ENCODE measurements around the gene FAM131C. TPM values are rescaled to one million over a fixed set of nuclear protein-coding genes. Genes with fewer than 3 reads are reported as not detected.

FAM131C gene
- total RNA-seq, 2 experiments from 2014 or later, result 0.09 to 0.23 TPM

DNA sequence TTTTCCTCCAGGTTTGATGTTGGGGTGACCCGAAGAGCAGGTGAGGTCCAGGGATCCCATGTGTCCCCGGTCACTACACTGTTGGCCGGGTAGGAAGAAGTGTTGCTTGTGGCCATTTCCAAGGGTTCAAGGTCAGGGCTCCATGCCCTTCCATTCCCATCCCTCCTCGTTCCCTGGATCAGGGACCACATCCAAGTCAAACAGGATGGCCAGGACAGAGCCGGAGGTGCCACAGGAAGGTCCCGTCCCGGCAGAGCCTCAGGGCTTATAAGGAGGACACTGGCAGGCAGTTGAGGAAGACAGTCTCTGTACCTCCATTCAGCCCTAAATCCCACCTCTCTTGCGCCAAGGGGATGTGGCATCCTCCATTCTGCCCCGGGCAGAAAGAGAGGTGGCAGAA is 22.0 kb upstream of the FAM131C start:
- ChIA-PET CTCF (no interaction called here), POLR2A (no interaction called here)
- no peaks in the 10 kb centered on the region for H3K36me3 Mint-ChIP-seq (ENCODE audit: low read depth)

DNA sequence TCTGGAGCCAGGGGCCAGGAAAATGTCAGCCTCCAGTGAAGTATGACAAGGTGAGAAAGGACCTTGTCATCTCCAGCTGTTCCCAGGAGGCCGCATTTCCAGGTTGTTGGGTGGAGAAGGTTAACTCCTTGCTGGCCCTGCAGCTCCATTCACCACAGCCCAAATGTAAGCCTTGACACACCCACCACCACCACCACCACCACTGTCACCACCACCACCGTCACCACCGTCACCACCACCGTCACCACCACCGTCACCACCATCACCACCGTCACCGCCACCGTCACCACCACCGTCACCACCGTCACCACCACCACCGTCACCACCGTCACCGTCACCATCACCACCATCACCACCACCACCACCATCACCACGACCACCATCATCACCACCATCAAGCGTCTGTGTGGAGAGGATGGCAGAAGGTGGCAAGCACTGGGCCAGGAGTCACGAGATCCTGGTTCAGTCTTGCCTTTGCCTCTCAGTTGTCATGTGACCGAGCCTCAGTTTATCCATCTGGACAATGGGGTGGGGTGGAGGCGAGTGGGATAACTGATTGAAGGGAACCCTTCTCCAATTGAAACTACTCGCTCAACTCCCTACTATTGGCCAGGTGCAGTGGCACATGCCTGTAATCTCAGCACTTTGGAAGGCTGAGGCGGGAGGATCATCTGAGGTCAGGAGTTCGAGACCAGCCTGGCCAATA is 21.2 kb upstream of the FAM131C start:
- no peaks in the 10 kb centered on the region for H3K4me1 Mint-ChIP-seq
- ATAC-seq (no peak), DNase-seq (no peak)
- ChIA-PET CTCF (interaction anchor here (0.8 to 1.6 kb wide), 2 partner anchors 16 to 94 kb away, joined by 3 to 4 read pairs; no protein-coding TSS in a partner anchor), POLR2A (no interaction called here)
- H3K9me3 Mint-ChIP-seq (ENCODE audit: low read depth), result no peaks in the 10 kb centered on the region
- H3K27me3 Mint-ChIP-seq, result peaks cover 5% of the 10 kb centered on the region
- H3K36me3 Mint-ChIP-seq (ENCODE audit: low read depth), result no peaks in the 10 kb centered on the region
- no peak overlapping the region for H3K4me3 Mint-ChIP-seq
- intact Hi-C loops (cut with DNase I, micrococcal nuclease), result no loop called here
- H3K27ac Mint-ChIP-seq, result no peak overlapping the region

More for the DNA sequence above, 22.0 kb upstream of the FAM131C start:
- H3K27me3 Mint-ChIP-seq, result peaks cover 5% of the 10 kb centered on the region
- ATAC-seq (no peak), DNase-seq (no peak)
- intact Hi-C loops (cut with DNase I, micrococcal nuclease), result no loop called here
- H3K4me3 Mint-ChIP-seq, result no peak overlapping the region
- H3K4me1 Mint-ChIP-seq, result no peaks in the 10 kb centered on the region
- H3K9me3 Mint-ChIP-seq (ENCODE audit: low read depth), result no peaks in the 10 kb centered on the region
- no peak overlapping the region for H3K27ac Mint-ChIP-seq

DNA sequence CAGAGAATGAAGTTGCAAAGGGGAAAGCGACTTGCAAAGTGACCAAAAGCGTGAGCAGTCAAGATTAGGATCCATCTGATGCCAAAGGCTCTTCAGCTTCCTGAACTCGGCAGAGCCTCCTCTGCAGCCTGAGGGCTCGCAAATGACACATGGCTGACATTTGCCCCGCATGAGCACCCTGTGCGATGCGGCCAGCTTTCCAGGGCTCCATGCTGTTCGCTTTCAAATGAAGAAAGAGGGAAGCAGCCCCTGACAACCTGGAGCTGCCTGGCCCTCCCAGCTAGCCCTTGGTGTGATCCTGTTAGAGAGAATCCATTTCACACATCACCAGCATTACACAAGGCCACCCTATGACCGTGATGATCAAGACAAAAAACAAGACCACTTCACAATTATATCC is 20.2 kb upstream of the FAM131C start:
- intact Hi-C loops (cut with DNase I, micrococcal nuclease), result no loop called here
- Mint-ChIP-seq H3K4me1 (no peaks in the 10 kb centered on the region), H3K36me3 (ENCODE audit: low read depth) (no peaks in the 10 kb centered on the region), H3K9me3 (ENCODE audit: low read depth) (no peaks in the 10 kb centered on the region), H3K27ac (no peak overlapping the region), H3K4me3 (no peak overlapping the region), H3K27me3 (peaks cover 5% of the 10 kb centered on the region)
- ChIA-PET CTCF (interaction anchor here (0.6 to 1.6 kb wide), 3 partner anchors 15 to 312 kb away, joined by 3 to 5 read pairs (median 4); no protein-coding TSS in a partner anchor), POLR2A (no interaction called here)
- no peak for DNase-seq
- no peak for ATAC-seq

DNA sequence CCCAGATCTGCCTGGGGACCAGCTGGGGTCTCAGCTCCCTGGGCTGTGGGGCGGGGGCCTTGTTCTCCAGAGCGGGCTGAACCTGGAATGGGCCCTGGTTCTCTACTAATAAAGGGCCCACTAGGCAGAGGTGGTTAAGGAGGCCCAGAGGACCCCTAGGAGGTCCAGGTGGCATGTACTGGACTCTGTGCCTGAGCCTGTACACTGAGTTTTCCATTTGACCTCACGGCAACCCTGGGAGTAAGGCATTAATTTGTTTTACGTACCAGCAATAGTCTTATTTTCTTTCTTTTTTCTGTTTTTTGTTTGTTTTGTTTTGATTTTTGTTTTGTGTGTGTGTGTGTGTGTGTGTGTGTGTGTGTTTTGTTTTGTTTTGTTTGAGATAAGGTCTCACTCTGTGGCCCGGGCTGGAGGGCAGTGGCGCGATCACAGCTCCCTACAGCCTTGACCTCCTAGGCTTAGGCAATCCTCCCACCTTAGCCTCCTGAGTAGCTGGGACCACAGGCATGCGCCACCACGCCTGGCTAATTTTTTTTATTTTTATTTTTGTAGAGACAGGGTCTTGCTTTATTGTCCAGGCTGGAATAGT is 19.6 kb upstream of the FAM131C start:
- ATAC-seq, result no peak
- no peak overlapping the region for H3K4me3 Mint-ChIP-seq
- H3K27me3 Mint-ChIP-seq, result peaks cover 5% of the 10 kb centered on the region
- intact Hi-C loops (cut with DNase I, micrococcal nuclease), result no loop called here
- no peaks in the 10 kb centered on the region for H3K36me3 Mint-ChIP-seq (ENCODE audit: low read depth)
- H3K4me1 Mint-ChIP-seq, result no peaks in the 10 kb centered on the region
- ChIA-PET CTCF (interaction anchor here (1.1 to 2.2 kb wide), 3 partner anchors 10 to 96 kb away, joined by 4 to 8 read pairs (median 7); no protein-coding TSS in a partner anchor), POLR2A (no interaction called here)
- DNase-seq, result no peak
- H3K9me3 Mint-ChIP-seq (ENCODE audit: low read depth), result no peaks in the 10 kb centered on the region
- H3K27ac Mint-ChIP-seq, result no peak overlapping the region

DNA sequence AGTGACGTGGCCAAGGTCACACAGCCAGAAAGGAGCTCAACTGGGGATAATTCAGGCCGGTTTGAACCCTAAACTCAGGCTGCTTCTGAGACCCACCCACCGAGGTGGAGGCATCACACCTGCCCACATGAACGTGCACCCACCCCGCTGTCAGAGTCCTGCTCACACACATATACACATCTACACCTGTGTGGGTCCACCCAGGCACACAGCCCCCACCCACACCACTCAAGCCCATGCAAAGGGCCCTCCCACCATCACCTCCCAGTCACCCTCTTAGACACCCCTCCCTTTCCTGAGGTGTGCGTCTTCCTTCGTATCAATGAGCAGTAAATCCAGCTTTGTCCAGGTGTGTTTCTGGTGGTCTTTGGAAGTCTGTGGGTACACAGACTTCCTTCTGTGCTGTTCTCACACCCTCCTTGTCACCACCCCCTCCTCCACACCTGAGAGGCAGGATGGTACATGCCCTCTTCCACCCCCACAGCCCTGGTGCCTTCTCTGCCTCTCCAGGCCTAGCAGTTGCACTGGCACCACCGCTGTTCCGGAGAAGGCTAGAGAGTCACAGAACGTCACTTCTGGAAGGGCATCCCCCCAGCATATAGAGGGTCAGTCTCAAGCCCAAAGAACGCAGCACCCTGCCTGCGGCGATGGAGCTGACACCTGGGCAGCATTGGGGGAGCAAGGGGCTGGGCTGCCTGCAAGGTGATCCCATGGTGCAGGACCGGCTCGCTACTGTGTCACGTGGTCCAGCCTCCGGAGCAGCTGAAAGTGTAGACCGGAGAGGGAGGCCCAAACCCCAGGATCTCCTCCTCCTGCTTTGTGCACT is 18.9 kb upstream of the FAM131C start:
- Mint-ChIP-seq H3K9me3 (ENCODE audit: low read depth) (no peaks in the 10 kb centered on the region), H3K27ac (no peak overlapping the region), H3K36me3 (ENCODE audit: low read depth) (no peaks in the 10 kb centered on the region), H3K4me1 (no peaks in the 10 kb centered on the region), H3K27me3 (peaks cover 5% of the 10 kb centered on the region), H3K4me3 (no peak overlapping the region)
- DNase-seq, result no peak
- no peak for ATAC-seq
- POLR2A ChIA-PET, result no interaction called here
- CTCF ChIA-PET, result interaction anchor here (1.1 to 2.2 kb wide), 2 partner anchors 10 to 13 kb away, joined by 7 to 8 read pairs; no protein-coding TSS in a partner anchor
- intact Hi-C loops (cut with DNase I, micrococcal nuclease), result no loop called here

DNA sequence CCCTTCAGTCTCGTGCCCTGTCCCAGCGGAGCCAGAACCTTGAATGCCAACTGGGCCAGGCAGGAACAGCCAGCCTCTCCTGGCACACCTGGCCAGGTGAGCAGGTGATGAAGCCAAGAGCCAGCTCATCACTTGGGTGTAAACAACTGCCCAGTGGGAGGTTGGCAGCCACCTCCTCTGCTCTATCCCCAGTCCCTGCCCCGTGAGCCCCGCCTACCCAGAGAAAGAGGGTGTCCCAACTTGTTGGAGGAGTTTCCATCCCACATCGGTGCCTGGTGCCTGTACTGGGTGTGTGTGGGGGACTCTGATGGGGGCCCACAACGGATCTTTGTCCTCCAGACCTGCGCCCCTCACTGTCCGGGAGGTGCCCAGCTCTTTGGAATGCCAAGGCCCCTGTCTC is 17.8 kb upstream of the FAM131C start:
- ATAC-seq, result no peak
- no peak overlapping the region for H3K27ac Mint-ChIP-seq
- CTCF ChIA-PET, result interaction anchor here (2.2 kb wide), 1 partner anchor 9 kb away, joined by 7 read pairs; no protein-coding TSS in a partner anchor
- DNase-seq, result no peak
- no peaks in the 10 kb centered on the region for H3K4me1 Mint-ChIP-seq
- H3K9me3 Mint-ChIP-seq (ENCODE audit: low read depth), result no peaks in the 10 kb centered on the region
- H3K36me3 Mint-ChIP-seq (ENCODE audit: low read depth), result no peaks in the 10 kb centered on the region
- peaks cover 1% of the 10 kb centered on the region for H3K27me3 Mint-ChIP-seq
- H3K4me3 Mint-ChIP-seq, result no peak overlapping the region
- POLR2A ChIA-PET, result no interaction called here
- intact Hi-C loops (cut with DNase I, micrococcal nuclease), result no loop called here

DNA sequence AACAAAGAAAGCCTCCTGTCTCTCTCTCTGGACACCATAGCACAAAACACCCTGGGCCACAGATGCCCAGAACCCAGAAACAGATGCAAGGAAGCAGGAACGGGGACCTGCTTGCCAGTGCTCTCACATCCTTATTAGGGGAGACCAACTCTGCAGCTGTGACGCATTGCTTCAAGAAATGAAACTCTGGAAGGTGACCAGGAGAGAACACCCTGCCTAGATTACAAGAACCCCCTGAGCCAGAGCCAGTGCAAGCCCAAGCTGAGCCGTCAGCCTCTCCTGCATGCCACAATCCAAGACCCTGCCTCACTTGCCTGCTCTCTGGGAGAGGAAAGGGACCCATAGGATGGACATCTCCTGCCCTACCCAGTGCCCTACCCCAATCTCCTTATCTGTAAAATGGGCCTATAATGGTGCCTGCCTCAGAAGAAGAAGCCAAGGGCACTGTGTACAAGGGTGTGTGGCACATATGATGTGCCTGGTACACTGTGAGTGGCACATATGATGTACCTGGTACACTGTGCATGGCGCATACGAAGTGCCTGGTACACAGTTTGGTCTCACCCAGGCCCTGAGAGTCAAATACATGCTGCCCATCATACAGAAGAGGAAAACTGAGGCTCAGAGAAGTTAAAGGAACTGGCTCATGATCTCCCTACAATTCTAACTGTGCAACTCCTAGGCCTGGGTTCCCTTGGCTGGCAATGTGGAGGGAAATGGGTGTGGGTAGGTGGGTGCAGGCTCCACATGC is 16.8 kb upstream of the FAM131C start:
- intact Hi-C loops (cut with DNase I, micrococcal nuclease), result no loop called here
- ChIA-PET POLR2A (no interaction called here), CTCF (no interaction called here)
- Mint-ChIP-seq H3K4me3 (no peak overlapping the region), H3K27ac (no peak overlapping the region), H3K36me3 (ENCODE audit: low read depth) (no peaks in the 10 kb centered on the region), H3K4me1 (no peaks in the 10 kb centered on the region), H3K9me3 (ENCODE audit: low read depth) (no peaks in the 10 kb centered on the region), H3K27me3 (no peaks in the 10 kb centered on the region)
- DNase-seq (no peak), ATAC-seq (no peak)

DNA sequence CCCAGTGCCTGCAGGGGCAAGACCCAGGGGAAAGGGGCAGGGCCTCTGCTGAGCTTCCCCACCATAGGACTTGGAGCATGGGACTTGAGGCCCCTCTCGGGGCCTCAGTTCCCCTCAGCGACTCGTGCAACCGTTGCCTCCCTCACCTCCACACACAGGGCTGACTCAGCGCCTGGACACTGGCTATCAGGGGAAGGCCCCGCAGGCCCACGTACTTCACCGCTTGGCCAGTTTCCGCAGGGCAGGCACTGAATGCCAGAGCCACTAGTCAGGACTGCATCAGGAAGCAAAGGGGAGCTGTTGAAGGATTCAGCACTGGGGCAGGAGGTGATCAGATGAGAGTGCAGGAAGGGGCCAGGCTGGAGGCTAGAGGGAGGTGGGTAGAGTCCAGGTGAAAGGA is 15.5 kb upstream of the FAM131C start:
- H3K4me3 Mint-ChIP-seq, result no peak overlapping the region
- H3K27me3 Mint-ChIP-seq, result no peaks in the 10 kb centered on the region
- DNase-seq, result no peak
- intact Hi-C loops (cut with DNase I, micrococcal nuclease), result no loop called here
- ChIA-PET CTCF (no interaction called here), POLR2A (no interaction called here)
- ATAC-seq, result no peak
- no peaks in the 10 kb centered on the region for H3K9me3 Mint-ChIP-seq (ENCODE audit: low read depth)
- no peak overlapping the region for H3K27ac Mint-ChIP-seq
- no peaks in the 10 kb centered on the region for H3K4me1 Mint-ChIP-seq
- H3K36me3 Mint-ChIP-seq (ENCODE audit: low read depth), result no peaks in the 10 kb centered on the region

DNA sequence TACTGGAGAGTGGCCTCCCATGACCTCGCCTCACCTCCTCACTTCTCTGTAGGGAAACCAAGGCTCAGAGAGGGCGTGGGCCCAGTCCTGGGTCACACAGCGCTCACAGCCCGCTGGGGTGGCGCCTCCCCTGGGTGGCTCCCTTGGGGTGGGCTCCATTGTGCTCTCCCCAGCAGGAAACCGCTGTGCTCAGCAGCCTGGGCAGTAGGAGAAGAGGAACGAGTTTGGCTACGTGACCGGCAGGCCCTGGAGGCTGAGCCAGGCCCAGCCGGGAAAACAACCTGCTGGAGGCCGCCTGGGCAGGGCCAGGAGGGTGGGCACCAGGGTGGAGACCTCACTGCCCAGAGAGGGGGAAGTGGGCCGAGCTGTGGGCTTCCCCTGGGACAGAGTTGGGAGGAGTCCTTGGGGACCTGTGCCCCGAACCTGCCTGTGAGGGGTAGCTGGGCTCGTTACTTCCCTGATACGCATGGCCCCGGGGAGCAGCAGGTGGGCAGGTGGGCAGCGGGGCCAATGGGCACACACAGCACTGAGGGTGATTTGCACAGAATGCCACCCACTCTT is 15.0 kb upstream of the FAM131C start:
- Mint-ChIP-seq H3K27me3 (no peaks in the 10 kb centered on the region), H3K9me3 (ENCODE audit: low read depth) (no peaks in the 10 kb centered on the region), H3K36me3 (ENCODE audit: low read depth) (no peaks in the 10 kb centered on the region), H3K4me1 (no peaks in the 10 kb centered on the region), H3K27ac (no peak overlapping the region), H3K4me3 (no peak overlapping the region)
- DNase-seq, result no peak
- no peak for ATAC-seq
- intact Hi-C loops (cut with DNase I, micrococcal nuclease), result no loop called here
- ChIA-PET POLR2A (no interaction called here), CTCF (no interaction called here)

DNA sequence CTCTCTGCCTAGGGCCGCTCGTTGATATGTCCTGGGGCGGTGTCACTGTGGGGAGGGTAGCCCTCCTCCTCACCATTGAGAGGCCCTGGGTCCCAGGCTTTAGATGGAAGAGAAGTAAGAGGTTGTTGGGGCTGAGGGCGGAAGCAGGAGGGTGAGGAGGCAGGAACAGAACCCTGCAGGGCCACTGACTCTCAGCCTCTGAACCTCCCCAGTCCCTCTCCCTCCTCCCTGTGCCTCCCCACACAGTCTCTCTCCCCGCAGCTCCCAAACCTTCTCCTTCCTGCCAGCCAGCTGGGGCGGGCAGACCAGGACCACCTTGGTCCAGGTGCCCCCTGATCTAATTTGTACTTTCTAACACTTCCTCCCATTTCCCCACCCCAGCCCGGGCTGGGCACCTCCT is 14.3 kb upstream of the FAM131C start:
- H3K27me3 Mint-ChIP-seq, result no peaks in the 10 kb centered on the region
- DNase-seq, result no peak
- ATAC-seq, result no peak
- ChIA-PET POLR2A (no interaction called here), CTCF (interaction anchor here (12.1 kb wide), 1 partner anchor 100 kb away, joined by 219 read pairs; no protein-coding TSS in a partner anchor)
- no peak overlapping the region for H3K4me3 Mint-ChIP-seq
- no peaks in the 10 kb centered on the region for H3K4me1 Mint-ChIP-seq
- no peaks in the 10 kb centered on the region for H3K9me3 Mint-ChIP-seq (ENCODE audit: low read depth)
- H3K36me3 Mint-ChIP-seq (ENCODE audit: low read depth), result no peaks in the 10 kb centered on the region
- H3K27ac Mint-ChIP-seq, result no peak overlapping the region
- intact Hi-C loops (cut with DNase I, micrococcal nuclease), result no loop called here

DNA sequence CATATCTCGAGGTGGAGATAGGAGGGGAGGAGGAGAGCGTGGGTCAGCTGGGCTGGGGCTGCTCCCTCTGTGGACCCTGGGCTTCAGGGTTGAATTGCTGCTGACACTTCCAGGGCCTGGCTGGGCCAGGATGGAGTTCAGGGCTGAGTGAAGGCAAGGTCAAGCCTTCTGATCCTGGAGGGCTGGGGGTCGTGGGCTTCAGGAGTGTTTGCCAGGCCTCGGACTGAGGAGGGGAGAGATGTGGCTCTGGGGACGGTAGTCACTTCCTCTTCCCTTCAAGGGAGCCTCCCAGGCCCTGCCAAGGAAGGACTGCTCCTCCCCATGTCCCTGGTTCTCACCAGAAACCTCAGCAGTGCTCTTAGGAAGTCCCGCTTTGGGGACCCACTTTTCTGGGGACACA is 12.1 kb upstream of the FAM131C start:
- CTCF ChIA-PET, result interaction anchor here (0.6 to 12.1 kb wide), 2 partner anchors 103 to 232 kb away, joined by 4 to 219 read pairs; no protein-coding TSS in a partner anchor
- POLR2A ChIA-PET, result interaction anchor here (0.6 kb wide), 1 partner anchor 19 kb away, joined by 3 read pairs; no protein-coding TSS in a partner anchor

More for the DNA sequence above, 12.1 kb upstream of the FAM131C start:
- Mint-ChIP-seq H3K9me3 (ENCODE audit: low read depth) (no peaks in the 10 kb centered on the region), H3K36me3 (ENCODE audit: low read depth) (no peaks in the 10 kb centered on the region), H3K27ac (no peak overlapping the region), H3K27me3 (no peaks in the 10 kb centered on the region), H3K4me1 (no peaks in the 10 kb centered on the region), H3K4me3 (no peak overlapping the region)
- ATAC-seq (no peak), DNase-seq (no peak)
- intact Hi-C loops (cut with DNase I, micrococcal nuclease), result no loop called here

Data from activated CD4-positive, alpha-beta T cell treated with anti-CD3 and anti-CD28 coated beads for 36 hours (primary cell).